Upper lobe of left lung (tissue), 4 donors: ENCODE results near the gene GREB1L.

Experiments
- POLR2A ChIP-seq, 4 donors: fragments of 450-650 bp; IDR thresholded peaks; one replicate each; pipeline ENCODE4 v1.5.1; 2016 to 2017; ENCODE audit warnings: antibody characterized with exemption in 4 of 4, mild to moderate bottlenecking in 2 of 4
- TF ChIP-seq, protein P1 (sequence below), 6 experiments: fragments of 450-650 bp in 4 of 6; fragments of 200-600 bp in 2 of 6; sonication (generic) in 2 of 6; IDR thresholded peaks; one replicate each; pipeline ENCODE4 v1.5.1; 2016 to 2019; ENCODE audit warnings: antibody characterized with exemption in 6 of 6

DNA sequence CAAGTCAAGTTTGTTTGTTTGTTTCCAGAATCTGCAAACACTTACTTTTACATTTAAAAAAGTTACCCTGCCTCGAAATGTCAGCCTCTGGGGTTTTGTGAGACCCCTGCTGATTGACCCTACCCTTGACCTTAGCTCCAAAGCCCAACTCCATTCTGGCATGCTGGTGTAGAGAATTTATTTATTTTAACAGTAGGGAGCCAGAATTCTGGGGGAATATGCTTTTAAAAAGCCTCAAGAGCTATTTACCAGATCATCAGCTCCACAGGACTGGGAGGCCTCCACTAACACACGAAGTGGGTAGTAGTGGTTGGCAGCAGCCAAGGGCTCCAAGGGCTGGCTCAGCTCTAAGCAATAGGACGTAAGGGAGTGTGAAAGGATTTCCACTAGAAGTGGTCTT lies 23.2 kb upstream of the GREB1L start:
- TF ChIP-seq, protein P1, sequence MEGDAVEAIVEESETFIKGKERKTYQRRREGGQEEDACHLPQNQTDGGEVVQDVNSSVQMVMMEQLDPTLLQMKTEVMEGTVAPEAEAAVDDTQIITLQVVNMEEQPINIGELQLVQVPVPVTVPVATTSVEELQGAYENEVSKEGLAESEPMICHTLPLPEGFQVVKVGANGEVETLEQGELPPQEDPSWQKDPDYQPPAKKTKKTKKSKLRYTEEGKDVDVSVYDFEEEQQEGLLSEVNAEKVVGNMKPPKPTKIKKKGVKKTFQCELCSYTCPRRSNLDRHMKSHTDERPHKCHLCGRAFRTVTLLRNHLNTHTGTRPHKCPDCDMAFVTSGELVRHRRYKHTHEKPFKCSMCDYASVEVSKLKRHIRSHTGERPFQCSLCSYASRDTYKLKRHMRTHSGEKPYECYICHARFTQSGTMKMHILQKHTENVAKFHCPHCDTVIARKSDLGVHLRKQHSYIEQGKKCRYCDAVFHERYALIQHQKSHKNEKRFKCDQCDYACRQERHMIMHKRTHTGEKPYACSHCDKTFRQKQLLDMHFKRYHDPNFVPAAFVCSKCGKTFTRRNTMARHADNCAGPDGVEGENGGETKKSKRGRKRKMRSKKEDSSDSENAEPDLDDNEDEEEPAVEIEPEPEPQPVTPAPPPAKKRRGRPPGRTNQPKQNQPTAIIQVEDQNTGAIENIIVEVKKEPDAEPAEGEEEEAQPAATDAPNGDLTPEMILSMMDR (IDR thresholded peaks at IDR 0.05): no peak
- TF ChIP-seq POLR2A (IDR thresholded peaks at IDR 0.05): no peak
